K562 (cell line): Measurements from ENCODE around the gene CCDC183. TPM values are rescaled to one million over a fixed set of nuclear protein-coding genes. Genes with fewer than 3 reads are reported as not detected.

Source experiments
- ATAC-seq: fragments of 200-7000 bp; cut with Tn5 transposase; 3 replicates; pipeline ENCODE4 v1.9.1; 2020; ENCODE audit warnings: moderate library complexity
- BruUV-seq: library from RNA; stranded (reverse); fragments of 400-500 nt; replicated peaks from 2 replicates; lab custom pipeline; 2021; lab: Mats Ljungman, UMichigan
- CTCF ChIA-PET: fragments of 300-600 bp; formaldehyde crosslinking; extraction: SDS; loops from one replicate; lab custom pipeline; 2021; ENCODE audit warnings: low intra/inter-chr PET ratio; lab: Yijun Ruan, JAX
- POLR2A ChIA-PET: fragments of 300-600, 350-650 bp; sonication (Branson Sonifier 250); formaldehyde crosslinking; extraction: SDS; loops from one replicate; lab custom pipeline; 2021; ENCODE audit warnings: antibody characterized with exemption, inconsistent platforms; lab: Yijun Ruan, JAX
- DNase-seq, 4 experiments: peaks; one replicate each; pipeline versions ENCODE4 v3.0.0 to v3.0.0-alpha.2; 2011 to 2018; ENCODE audit warnings: low spot score in 3 of 4, mixed read lengths in 3 of 4; ENCODE audit errors: extremely low read depth in 1 of 4
- FAIRE-seq: peaks from 2 replicates; lab custom pipeline; 2011; peaks lifted over from hg19 to GRCh38; lab: Jason Lieb, UNC
- H2AFZ ChIP-seq: 2 replicates; pipeline ENCODE4 v1.6.0; 2011; ENCODE audit warnings: low read depth, low read length, control low read depth, inconsistent platforms
- H3K27ac ChIP-seq: fragments of 200-600 bp; 3 replicates; pipeline ENCODE4 v1.8.0; 2011; ENCODE audit warnings: low read depth, mild to moderate bottlenecking, control low read depth, inconsistent platforms, low read length, moderate library complexity, mixed read lengths; ENCODE audit errors: extremely low read depth
- H3K27me3 ChIP-seq, 2 experiments: fragments of 300-600 bp in 1 of 2; 2 replicates in 1 of 2; 3 replicates in 1 of 2; pipeline versions ENCODE4 v1.6.0 to v1.8.0; 2011; ENCODE audit warnings: inconsistent platforms in 2 of 2, low read length in 2 of 2, mild to moderate bottlenecking in 1 of 2, mixed read lengths in 1 of 2, moderate library complexity in 1 of 2; ENCODE audit not compliant: control insufficient read depth in 2 of 2, insufficient read depth in 2 of 2
- H3K36me3 ChIP-seq: fragments of 300-600 bp; 3 replicates; pipeline ENCODE4 v1.8.0; 2011; ENCODE audit warnings: mild to moderate bottlenecking, low read length, inconsistent platforms; ENCODE audit not compliant: control insufficient read depth, insufficient read depth
- H3K4me1 ChIP-seq, 2 experiments: fragments of 200-600 bp in 1 of 2; replicated peaks in 1 of 2; 2 replicates in 1 of 2; 3 replicates in 1 of 2; pipeline versions ENCODE4 v1.5.1 to v1.8.0; 2011; ENCODE audit warnings: inconsistent platforms in 2 of 2, low read length in 2 of 2, mild to moderate bottlenecking in 1 of 2, mixed read lengths in 1 of 2, moderate library complexity in 1 of 2; ENCODE audit not compliant: control insufficient read depth in 2 of 2, insufficient read depth in 2 of 2
- H3K4me2 ChIP-seq: 2 replicates; pipeline ENCODE4 v1.6.1; 2011; ENCODE audit warnings: low read length, control low read depth, inconsistent platforms, mixed read lengths; ENCODE audit not compliant: insufficient read depth
- H3K4me3 ChIP-seq: fragments of 200-600 bp; sonication (generic), shearing (Covaris generic); 2 replicates; pipeline ENCODE4 v1.5.1; 2016; ENCODE audit warnings: control low read depth, inconsistent platforms
- H3K79me2 ChIP-seq: fragments of 200-600 bp; 3 replicates; pipeline ENCODE4 v1.8.0; 2011; ENCODE audit warnings: low read length, inconsistent platforms; ENCODE audit not compliant: control insufficient read depth, insufficient read depth
- H3K9ac ChIP-seq, 2 experiments: 2 replicates each; pipeline versions ENCODE4 v1.6.0 to v1.6.1; 2011; ENCODE audit warnings: low read depth in 2 of 2, low read length in 2 of 2, control low read depth in 1 of 2, inconsistent platforms in 1 of 2, mild to moderate bottlenecking in 1 of 2, mixed read lengths in 1 of 2; ENCODE audit not compliant: insufficient read depth in 1 of 2
- H3K9me1 ChIP-seq: one replicate; pipeline ENCODE4 v1.6.0; 2011; ENCODE audit warnings: inconsistent platforms, mild to moderate bottlenecking, low read length, moderate library complexity; ENCODE audit not compliant: control insufficient read depth, insufficient read depth
- H3K9me3 ChIP-seq: replicated peaks from 2 replicates; pipeline ENCODE4 v1.5.1; 2011; ENCODE audit warnings: low read depth, low read length, inconsistent platforms; ENCODE audit not compliant: control insufficient read depth, insufficient read depth
- H4K20me1 ChIP-seq: replicated peaks from 2 replicates; pipeline ENCODE4 v1.6.1; 2011; ENCODE audit warnings: low read length, inconsistent platforms, mixed read lengths; ENCODE audit not compliant: control insufficient read depth, insufficient read depth
- CBFA2T3 ChIP-seq: fragments of 450-650 bp; IDR thresholded peaks from 2 replicates; pipeline ENCODE4 v1.6.1; 2017
- CBX2 ChIP-seq: fragments of 200-600 bp; sonication (generic); IDR thresholded peaks from one replicate; pipeline ENCODE4 v1.6.1; 2012; ENCODE audit warnings: mild to moderate bottlenecking, low read length, inconsistent platforms; ENCODE audit not compliant: insufficient read depth, poor library complexity, severe bottlenecking
- GABPA ChIP-seq: fragments of 200-800 bp; sonication (Bioruptor generic); conservative IDR thresholded peaks from 2 replicates; pipeline ENCODE4 v1.6.1; 2016; ENCODE audit warnings: low read depth, missing genetic modification characterization, missing compliant biosample characterization
- HDAC3 ChIP-seq: fragments of 450-650 bp; IDR thresholded peaks from 2 replicates; pipeline ENCODE4 v1.6.1; 2018; ENCODE audit warnings: borderline replicate concordance, mild to moderate bottlenecking, moderate library complexity; ENCODE audit not compliant: partially characterized antibody
- MTA1 ChIP-seq: fragments of 450-650 bp; IDR thresholded peaks from 2 replicates; pipeline ENCODE4 v1.6.1; 2017; ENCODE audit warnings: borderline replicate concordance
- NFATC3 ChIP-seq: fragments of 450-650 bp; IDR thresholded peaks from 2 replicates; pipeline ENCODE4 v1.6.1; 2017; ENCODE audit warnings: mild to moderate bottlenecking
- NR3C1 ChIP-seq: sonication (generic); formaldehyde crosslinking; IDR thresholded peaks from 2 replicates; pipeline ENCODE4 v1.8.1; 2022; ENCODE audit warnings: missing genetic modification reagents
- RBM14 ChIP-seq: fragments of 200-400 bp; formaldehyde crosslinking; IDR thresholded peaks from 2 replicates; pipeline ENCODE4 v1.6.1; 2018; ENCODE audit warnings: low read depth, mild to moderate bottlenecking, low read length, moderate library complexity, borderline replicate concordance; ENCODE audit not compliant: insufficient read depth
- TAF9B ChIP-seq: fragments of 450-650 bp; IDR thresholded peaks from 2 replicates; pipeline ENCODE4 v1.6.1; 2018; ENCODE audit warnings: mild to moderate bottlenecking; ENCODE audit not compliant: partially characterized antibody
- UBTF ChIP-seq, 2 experiments: IDR thresholded peaks; 2 replicates each; pipeline ENCODE4 v1.6.1; 2012; ENCODE audit warnings: improper control_type of control experiment in 2 of 2, low read depth in 2 of 2, low read length in 2 of 2, borderline replicate concordance in 1 of 2
- ZBTB5 ChIP-seq: fragments of 450-650 bp; IDR thresholded peaks from 2 replicates; pipeline ENCODE4 v1.6.1; 2017; ENCODE audit warnings: antibody characterized with exemption
- ZNF57 ChIP-seq: fragments of 450-650 bp; formaldehyde crosslinking; IDR thresholded peaks from 2 replicates; pipeline ENCODE4 v1.4.0; 2020; ENCODE audit warnings: mild to moderate bottlenecking, moderate library complexity
- ZNF764 ChIP-seq: fragments of 250-450 bp; sonication (Bioruptor Pico); IDR thresholded peaks from 2 replicates; pipeline ENCODE4 v1.4.0; 2020; ENCODE audit warnings: low read depth, mild to moderate bottlenecking, moderate library complexity
- WGBS: fragments of 100-300 bp; shearing (Covaris generic); methylation state at CpG from one replicate; pipeline ENCODE4 v1.1.6; 2016; ENCODE audit warnings: low coverage, mixed read lengths; ENCODE audit not compliant: insufficient coverage; ENCODE audit errors: missing lambda C conversion rate; 5-methylcytosine and 5-hydroxymethylcytosine counted together
- in situ Hi-C: fragments of 300-500 bp; cut with MboI; formaldehyde crosslinking; loops from 4 replicates; pipeline ENCODE4 v1.15.0; 2018; ENCODE audit warnings: inconsistent platforms, mixed read lengths
- intact Hi-C: fragments of 100-400 bp; cut with micrococcal nuclease; formaldehyde crosslinking; loops from 2 replicates; pipeline ENCODE4 v1.14.2; 2022
- polyA plus RNA-seq, 8 experiments: library from polyadenylated mRNA; depleted of rRNA in 4 of 8; stranded (reverse) in 5 of 8; unstranded in 3 of 8; fragments of >200 nt; fragmentation: Nextera tagmentation in 2 of 8; fragmentation: Illumina TruSeq in 1 of 8; extraction: Ambion mirVana in 2 of 8; extraction: Trizol in 1 of 8; gene quantifications; 2 replicates each; pipeline versions ENCODE4 v1.2.1 to v1.2.3, GENCODE V29; 2011 to 2014; ENCODE audit warnings: inconsistent platforms in 1 of 8, missing spikeins in 1 of 8
- total RNA-seq, 7 experiments: library from RNA; depleted of rRNA in 6 of 7; stranded (reverse); fragments of >200 nt in 6 of 7; fragmentation: Illumina TruSeq in 2 of 7; extraction: Trizol in 2 of 7; gene quantifications; 2 replicates each; pipeline versions ENCODE4 v1.2.1 to v1.2.3, GENCODE V29; 2011 to 2021; ENCODE audit warnings: low replicate concordance in 1 of 7

CCDC183 gene
- total and polyA plus RNA-seq, 9 of the 15 experiments (the other 6 are each of a cell fraction or from before 2014, with no cell fraction given): 0.21 to 0.60 (median 0.29) TPM; not detected in 4

- H3K4me1 ChIP-seq: peaks cover 7 to 13% of the 10 kb centered on the region in 2 experiments; a peak in 4 of 5 replicates
- H3K4me2 ChIP-seq: no peak overlapping the region
- no peaks in the 10 kb centered on the region for H3K36me3 ChIP-seq
- peaks cover 11% of the 10 kb centered on the region for H3K9me3 ChIP-seq
- FAIRE-seq: no peak
- peaks cover 0 to 5% of the 10 kb centered on the region in 2 experiments; a peak in 1 of 5 replicates for H3K27me3 ChIP-seq
- no peak for ATAC-seq
- H4K20me1 ChIP-seq: no peaks in the 10 kb centered on the region
- intact Hi-C loops: no loop called here
- no peak overlapping the region for H2AFZ ChIP-seq
- H3K9ac ChIP-seq: no peak overlapping the region
- no TSS peak for BruUV-seq
- in situ Hi-C loops: loop anchor here (5.0 kb wide), 1 partner anchor 265 kb away; no protein-coding TSS in a partner anchor
- DNase-seq: no peak
- no peaks in the 10 kb centered on the region for H3K79me2 ChIP-seq
- no peak overlapping the region for H3K27ac ChIP-seq
- ChIA-PET CTCF (interaction anchor here (1.3 kb wide), 1 partner anchor 11 kb away, joined by 7 read pairs; no protein-coding TSS in a partner anchor), POLR2A (interaction anchor here (1.1 kb wide), 1 partner anchor 44 kb away, joined by 3 read pairs; no protein-coding TSS in a partner anchor)
- no peaks in the 10 kb centered on the region for H3K9me1 ChIP-seq
- TF ChIP-seq TAF9B: no peak
- TF ChIP-seq HDAC3: no peak
- no peak for TF ChIP-seq NFATC3
- TF ChIP-seq CBX2: no peak
- no peak for TF ChIP-seq ZBTB5
- TF ChIP-seq CBFA2T3: no peak
- TF ChIP-seq MTA1: no peak
- no peak for TF ChIP-seq RBM14
- no peak for TF ChIP-seq ZNF764
- TF ChIP-seq NR3C1: no peak
- no peak for TF ChIP-seq ZNF57
- no peak for TF ChIP-seq GABPA (tag)
- no peak for TF ChIP-seq UBTF (IDR thresholded peaks at IDR 0.05; ENCODE audit: borderline replicate concordance in 1 of 2, low read depth in 2 of 2, low read length in 2 of 2)
- no peak overlapping the region for H3K4me3 ChIP-seq
- WGBS: 33% methylated on average over 3 of the region's 3 CpGs
These were observed 24.2 kb upstream of the CCDC183 start for GRCh38 chr9:136771907-136772415.
